HL-60 (cell line): ENCODE measurements around the gene GNAT1.

Experiments used
- CTCF ChIP-seq: IDR thresholded peaks from one replicate; pipeline ENCODE4 v1.5.1; 2011; ENCODE audit warnings: low read length, control low read depth, inconsistent platforms; ENCODE audit not compliant: insufficient read depth
- POLR2AphosphoS5 ChIP-seq: IDR thresholded peaks from 2 replicates; pipeline ENCODE4 v1.6.1; 2012; ENCODE audit warnings: low read depth

GRCh38 chr3:50155491-50155878, 35.9 kb upstream of the GNAT1 start:
- TF ChIP-seq CTCF (no peak), POLR2AphosphoS5 (no peak)
